K562 (cell line): ENCODE measurements around the gene TRMT1. TPM values are rescaled to one million over a fixed set of nuclear protein-coding genes. Genes with fewer than 3 reads are reported as not detected.

Source experiments
- ARID4B ChIP-seq: sonication (generic); formaldehyde crosslinking; IDR thresholded peaks from 2 replicates; pipeline ENCODE4 v1.8.0; 2022; ENCODE audit warnings: mild to moderate bottlenecking, missing genetic modification reagents
- HNRNPK ChIP-seq: fragments of 200-400 bp; formaldehyde crosslinking; IDR thresholded peaks from one replicate; pipeline ENCODE4 v1.6.1; 2018; ENCODE audit warnings: mild to moderate bottlenecking, low read depth, low read length; ENCODE audit not compliant: poor library complexity, severe bottlenecking
- MXI1 ChIP-seq: IDR thresholded peaks from 2 replicates; pipeline ENCODE4 v1.6.1; 2011; ENCODE audit warnings: low read depth, mild to moderate bottlenecking, improper control_type of control experiment, low read length
- NFE2 ChIP-seq: IDR thresholded peaks from 2 replicates; pipeline ENCODE4 v1.6.1; 2014; ENCODE audit warnings: antibody characterized with exemption, low read depth
- NUFIP1 ChIP-seq: fragments of 450-650 bp; IDR thresholded peaks from 2 replicates; pipeline ENCODE4 v1.6.1; 2018; ENCODE audit not compliant: partially characterized antibody
- PCBP1 ChIP-seq: fragments of 200-400 bp; formaldehyde crosslinking; IDR thresholded peaks from 2 replicates; pipeline ENCODE4 v1.6.1; 2018; ENCODE audit warnings: mild to moderate bottlenecking, low read depth, low read length; ENCODE audit not compliant: poor library complexity, severe bottlenecking
- RBM14 ChIP-seq: fragments of 200-400 bp; formaldehyde crosslinking; IDR thresholded peaks from 2 replicates; pipeline ENCODE4 v1.6.1; 2018; ENCODE audit warnings: low read depth, mild to moderate bottlenecking, low read length, moderate library complexity, borderline replicate concordance; ENCODE audit not compliant: insufficient read depth
- RREB1 ChIP-seq: fragments of 250-450 bp; sonication (Bioruptor Pico); IDR thresholded peaks from 2 replicates; pipeline ENCODE4 v1.4.0; 2020
- SIRT6 ChIP-seq: IDR thresholded peaks from one replicate; pipeline ENCODE4 v1.6.1; 2012; ENCODE audit warnings: low read depth, mild to moderate bottlenecking, control low read depth, inconsistent platforms, low read length, moderate library complexity
- SP2 ChIP-seq: IDR thresholded peaks from 2 replicates; pipeline ENCODE4 v1.6.1; 2011; ENCODE audit warnings: mild to moderate bottlenecking, low read depth, low read length, moderate library complexity; ENCODE audit not compliant: poor library complexity, severe bottlenecking; ENCODE audit errors: extremely low read depth
- YY1 ChIP-seq, 3 experiments: IDR thresholded peaks; 2 replicates each; pipeline ENCODE4 v1.6.1; 2011; ENCODE audit warnings: low read length in 2 of 3, mild to moderate bottlenecking in 2 of 3, moderate library complexity in 2 of 3, borderline replicate concordance in 1 of 3, control low read depth in 1 of 3, low read depth in 1 of 3; ENCODE audit not compliant: insufficient read depth in 3 of 3, insufficient replicate concordance in 2 of 3, control insufficient read depth in 1 of 3, insufficient read length in 1 of 3; ENCODE audit errors: extremely low read depth in 1 of 3
- ZKSCAN1 ChIP-seq: fragments of 150-350 bp; IDR thresholded peaks from 2 replicates; pipeline ENCODE4 v1.6.1; 2016; ENCODE audit warnings: low read depth, low read length
- polyA plus RNA-seq, 8 experiments: library from polyadenylated mRNA; depleted of rRNA in 4 of 8; stranded (reverse) in 5 of 8; unstranded in 3 of 8; fragments of >200 nt; fragmentation: Nextera tagmentation in 2 of 8; fragmentation: Illumina TruSeq in 1 of 8; extraction: Ambion mirVana in 2 of 8; extraction: Trizol in 1 of 8; gene quantifications; 2 replicates each; pipeline versions ENCODE4 v1.2.1 to v1.2.3, GENCODE V29; 2011 to 2014; ENCODE audit warnings: inconsistent platforms in 1 of 8, missing spikeins in 1 of 8
- total RNA-seq, 7 experiments: library from RNA; depleted of rRNA in 6 of 7; stranded (reverse); fragments of >200 nt in 6 of 7; fragmentation: Illumina TruSeq in 2 of 7; extraction: Trizol in 2 of 7; gene quantifications; 2 replicates each; pipeline versions ENCODE4 v1.2.1 to v1.2.3, GENCODE V29; 2011 to 2021; ENCODE audit warnings: low replicate concordance in 1 of 7

TRMT1 gene
- total and polyA plus RNA-seq, 9 of the 15 experiments (the other 6 are each of a cell fraction or from before 2014, with no cell fraction given) = 5.8 to 158 (median 54.3) TPM

- TF ChIP-seq YY1 (IDR thresholded peaks at IDR 0.05; ENCODE audit: borderline replicate concordance in 1 of 3, control insufficient read depth in 1 of 3, extremely low read depth in 1 of 3, insufficient read depth in 3 of 3, insufficient read length in 1 of 3, insufficient replicate concordance in 2 of 3, low read depth in 1 of 3, low read length in 2 of 3) (no peak), RREB1 (CRISPR knock-in tag) (no peak; the same call in 1 of the 2 replicates), RBM14 (no peak), SP2 (no peak), ZKSCAN1 (no peak), NFE2 (no peak), MXI1 (no peak), SIRT6 (no peak), HNRNPK (no peak), PCBP1 (no peak), ARID4B (CRISPR knock-in tag) (no peak), NUFIP1 (no peak)
These were observed 48.0 kb upstream of the TRMT1 start (continued) for GRCh38 chr19:13164343-13165161.
